ENCODE data around the gene ANKRD33B.
"Not testable (repeated sequence)": the region's sequence is repeated elsewhere in the genome, so short reads cannot be mapped to it uniquely, and the experiment has no call there.

The ANKRD33B gene

DNA sequence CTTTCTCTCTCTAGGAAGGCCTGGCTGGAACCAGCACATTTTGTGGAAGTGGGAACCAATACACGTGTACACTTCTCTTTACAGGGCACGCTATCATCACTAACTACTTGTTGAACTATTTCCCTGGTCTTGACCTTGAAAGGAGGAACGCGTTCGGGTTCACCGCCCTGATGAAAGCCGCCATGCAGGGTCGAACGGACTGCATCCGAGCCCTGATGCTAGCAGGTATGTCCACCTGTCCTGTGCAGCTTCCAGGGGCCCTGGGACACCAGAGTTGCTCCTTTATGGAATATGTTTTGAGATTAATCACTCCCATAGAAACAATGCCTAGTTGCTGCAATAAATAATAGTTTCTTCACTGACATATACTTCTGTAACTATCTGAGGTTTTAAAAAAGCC, 74.1 kb downstream of the ANKRD33B start:
- DNase-seq (ENCODE audit: low read depth), result no peak

DNA sequence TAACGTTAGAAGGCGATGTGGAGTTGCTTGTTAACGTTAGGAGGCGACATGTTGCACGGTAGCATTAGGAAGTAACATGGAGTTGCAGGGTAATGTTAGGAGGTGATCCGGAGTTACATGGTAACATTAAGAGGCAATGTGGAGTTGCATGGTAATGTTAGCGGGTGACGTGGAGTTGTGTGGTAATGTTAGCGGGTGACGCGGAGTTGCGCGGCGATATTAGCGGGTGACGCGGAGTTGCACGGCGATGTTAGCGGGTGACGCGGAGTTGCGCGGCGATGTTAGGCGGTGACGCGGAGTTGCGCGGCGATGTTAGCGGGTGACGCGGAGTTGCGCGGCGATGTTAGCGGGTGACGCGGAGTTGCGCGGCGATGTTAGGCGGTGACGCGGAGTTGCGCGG, 74.9 kb downstream of the ANKRD33B start:
- not testable (repeated sequence) for DNase-seq (ENCODE audit: low read depth)

DNA sequence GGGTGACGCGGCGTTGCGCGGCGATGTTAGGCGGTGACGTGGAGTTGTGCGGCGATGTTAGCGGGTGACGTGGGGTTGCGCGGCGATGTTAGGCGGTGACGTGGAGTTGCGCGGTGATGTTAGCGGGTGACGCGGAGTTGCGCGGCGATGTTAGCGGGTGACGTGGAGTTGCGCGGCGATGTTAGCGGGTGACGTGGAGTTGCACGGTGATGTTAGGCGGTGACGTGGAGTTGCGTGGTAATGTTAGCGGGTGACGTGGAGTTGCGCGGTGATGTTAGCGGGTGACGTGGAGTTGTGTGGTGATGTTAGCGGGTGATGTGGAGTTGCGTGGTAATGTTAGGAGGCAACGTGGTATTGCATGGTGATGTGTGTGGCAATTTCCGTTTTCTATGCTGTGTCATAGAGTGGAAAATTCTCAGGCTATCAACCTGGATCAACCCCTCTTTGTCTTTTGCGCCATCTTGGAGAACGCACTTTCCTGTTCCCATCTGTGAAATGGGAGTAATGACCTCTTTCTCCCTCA, 76.0 kb downstream of the ANKRD33B start:
- no peak for DNase-seq (ENCODE audit: low read depth)

DNA sequence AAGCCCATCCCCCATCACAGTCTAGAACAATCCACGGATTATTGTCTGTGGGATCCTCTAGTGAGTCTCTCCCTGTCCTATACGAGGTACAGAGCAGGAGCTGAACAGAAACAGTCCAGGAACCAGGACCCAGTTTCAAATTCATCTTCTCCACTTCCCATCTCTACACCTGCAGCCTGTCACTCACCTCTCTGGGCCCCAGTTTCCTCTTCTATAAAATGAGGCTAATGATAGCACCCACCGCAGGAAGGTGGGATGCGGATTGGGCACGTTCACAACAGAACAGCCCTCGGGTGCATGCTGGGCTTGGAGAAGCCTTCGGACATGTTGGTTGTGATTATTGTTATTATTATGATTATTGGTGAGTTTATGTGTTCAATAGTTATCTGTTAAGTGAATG, 78.5 kb downstream of the ANKRD33B start:
- no peak for DNase-seq (ENCODE audit: low read depth)

DNA sequence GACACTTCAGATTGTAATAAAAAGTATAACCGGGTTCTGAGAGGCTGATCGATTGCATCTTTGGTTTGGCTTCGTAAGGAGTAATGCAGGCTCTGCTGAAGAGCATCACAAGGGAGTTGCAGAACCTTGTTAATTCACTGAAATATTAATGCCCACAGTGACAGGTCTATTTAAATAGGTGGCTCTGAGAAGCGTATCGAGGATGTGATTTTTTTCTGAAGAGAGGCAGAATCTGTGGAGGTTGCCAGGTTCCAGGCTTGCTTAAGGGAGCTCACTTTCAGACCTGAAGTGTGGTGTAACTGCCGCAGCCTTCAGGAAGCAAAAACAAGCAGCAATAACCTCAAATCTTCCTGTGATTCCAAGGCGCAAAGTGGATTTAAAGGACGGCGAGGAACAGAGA, 80.3 kb downstream of the ANKRD33B start:
- no peak for DNase-seq (ENCODE audit: low read depth)

DNA sequence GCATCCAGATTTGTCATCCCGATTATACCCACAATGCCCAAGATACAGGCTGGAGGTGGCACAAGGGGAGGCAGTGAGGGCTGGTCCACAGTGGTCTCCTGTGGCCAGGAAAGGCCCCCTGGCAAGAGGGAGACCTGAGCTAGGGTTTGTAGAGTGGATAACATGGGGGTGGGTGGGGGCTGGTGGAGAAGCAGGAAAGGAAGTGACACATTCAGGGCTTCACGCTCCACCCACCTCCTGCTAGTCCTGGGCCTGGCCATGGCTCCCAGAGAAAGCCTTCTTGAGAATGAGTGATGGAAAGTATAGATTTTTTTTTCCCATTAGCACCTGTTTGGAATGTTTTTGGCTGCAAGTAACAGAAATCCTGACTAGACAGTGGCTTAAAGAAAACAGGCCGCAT, 81.3 kb downstream of the ANKRD33B start:
- no peak for DNase-seq (ENCODE audit: low read depth)

DNA sequence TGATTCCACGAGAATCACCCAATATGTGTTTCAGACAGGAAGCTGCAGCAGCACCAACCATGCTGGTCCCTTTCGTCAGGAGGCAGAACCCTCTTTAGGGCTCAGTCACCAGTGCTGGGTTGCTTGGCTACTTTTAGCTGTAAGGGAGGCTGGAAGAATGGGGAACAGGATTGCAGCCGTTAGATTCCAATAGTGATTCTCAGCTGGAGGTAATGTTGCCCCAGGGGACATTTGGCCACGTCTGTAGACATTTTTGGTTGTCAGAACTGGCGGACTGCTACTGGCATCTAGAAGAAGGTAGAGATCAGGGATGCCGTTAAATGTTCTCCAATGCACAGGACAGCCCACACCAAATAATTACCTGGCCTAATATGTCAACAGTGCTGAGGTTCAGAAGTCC, 81.8 kb downstream of the ANKRD33B start:
- DNase-seq (ENCODE audit: low read depth), result no peak

DNA sequence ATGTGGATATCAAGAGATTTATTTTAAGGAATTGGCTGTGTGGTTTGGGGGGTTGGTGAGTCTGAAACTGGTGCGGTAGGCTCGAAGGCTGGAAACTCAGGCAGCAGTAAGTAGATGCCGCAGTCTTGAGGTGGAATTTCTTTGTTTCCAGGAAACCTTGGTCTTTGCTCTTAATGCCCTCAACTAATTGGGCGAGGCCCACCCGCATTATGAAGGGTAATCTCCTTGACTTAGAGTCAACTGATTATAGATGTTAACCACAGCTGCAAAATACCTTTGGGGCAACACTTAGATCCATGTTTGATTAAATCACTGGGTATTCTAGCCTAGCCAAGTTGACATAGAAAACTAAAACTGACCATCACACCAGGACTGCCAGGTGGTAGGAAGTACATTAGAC, 83.8 kb downstream of the ANKRD33B start:
- no peak for DNase-seq (ENCODE audit: low read depth)

DNA sequence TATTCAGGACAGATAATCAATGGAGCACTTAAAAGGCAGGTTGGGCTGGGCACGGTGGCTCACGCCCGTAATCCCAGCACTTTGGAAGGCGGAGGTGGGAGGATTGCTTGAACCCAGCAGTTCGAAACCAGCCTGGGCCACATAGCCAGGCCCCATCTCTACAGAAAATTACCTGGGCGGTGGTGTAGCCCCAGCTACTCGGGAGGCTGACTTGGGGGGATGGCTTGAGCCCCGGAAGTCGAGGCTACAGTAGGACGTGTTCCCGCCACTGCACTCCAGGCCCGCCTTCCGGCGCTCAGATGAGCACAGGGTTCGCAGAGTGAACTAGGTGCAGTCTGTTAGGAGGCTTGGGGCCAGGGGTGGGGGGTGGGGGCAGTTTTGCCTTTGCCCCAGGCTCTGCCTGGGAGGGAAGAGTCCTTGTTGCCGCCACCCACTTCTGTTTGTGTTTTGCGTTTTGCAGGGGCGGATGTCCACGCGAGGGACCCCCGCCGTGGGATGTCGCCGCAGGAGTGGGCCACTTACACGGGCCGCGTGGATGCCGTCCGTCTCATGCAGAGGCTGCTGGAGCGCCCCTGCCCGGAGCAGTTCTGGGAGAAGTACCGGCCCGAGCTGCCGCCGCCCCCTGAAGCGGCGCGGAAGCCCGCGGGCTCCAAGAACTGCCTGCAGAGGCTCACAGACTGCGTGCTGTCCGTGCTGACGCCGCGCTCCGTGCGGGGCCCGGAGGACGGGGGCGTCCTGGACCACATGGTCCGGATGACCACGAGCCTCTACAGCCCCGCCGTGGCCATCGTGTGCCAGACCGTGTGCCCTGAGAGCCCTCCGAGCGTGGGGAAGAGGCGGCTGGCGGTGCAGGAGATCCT, 85.2 kb downstream of the ANKRD33B start:
- no peak for DNase-seq (ENCODE audit: low read depth)

DNA sequence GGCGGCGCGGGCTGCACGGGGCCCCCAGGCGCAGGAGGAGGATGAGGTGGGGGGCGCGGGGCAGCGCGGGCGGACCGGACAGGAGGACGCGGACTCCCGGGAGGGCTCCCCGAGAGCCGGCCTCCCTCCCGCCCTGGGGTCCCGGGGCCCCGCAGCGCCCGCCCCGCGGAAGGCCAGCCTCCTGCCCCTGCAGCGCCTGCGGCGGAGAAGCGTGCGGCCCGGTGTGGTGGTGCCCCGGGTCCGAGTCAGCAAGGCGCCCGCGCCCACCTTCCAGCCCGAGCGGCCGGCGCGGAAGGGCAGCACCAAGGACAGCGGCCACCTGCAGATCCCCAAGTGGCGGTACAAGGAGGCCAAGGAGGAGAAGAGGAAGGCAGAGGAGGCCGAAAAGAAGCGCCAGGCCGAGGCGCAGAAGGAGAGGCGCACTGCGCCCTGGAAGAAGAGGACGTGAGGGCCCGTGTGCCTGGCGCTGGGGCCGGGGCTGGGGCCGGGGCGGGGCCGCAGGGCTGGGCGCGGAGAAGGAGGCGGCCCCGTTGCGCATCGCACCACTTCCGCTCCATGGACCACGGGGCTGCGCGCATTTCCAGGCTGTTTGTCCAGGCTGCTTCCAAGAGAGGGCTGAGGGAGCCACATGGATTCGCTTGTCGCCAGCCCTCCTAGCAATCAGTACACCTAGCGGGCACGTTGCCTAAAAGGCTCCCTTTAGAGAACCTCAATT, 86.0 kb downstream of the ANKRD33B start:
- no peak for DNase-seq (ENCODE audit: low read depth)

DNA sequence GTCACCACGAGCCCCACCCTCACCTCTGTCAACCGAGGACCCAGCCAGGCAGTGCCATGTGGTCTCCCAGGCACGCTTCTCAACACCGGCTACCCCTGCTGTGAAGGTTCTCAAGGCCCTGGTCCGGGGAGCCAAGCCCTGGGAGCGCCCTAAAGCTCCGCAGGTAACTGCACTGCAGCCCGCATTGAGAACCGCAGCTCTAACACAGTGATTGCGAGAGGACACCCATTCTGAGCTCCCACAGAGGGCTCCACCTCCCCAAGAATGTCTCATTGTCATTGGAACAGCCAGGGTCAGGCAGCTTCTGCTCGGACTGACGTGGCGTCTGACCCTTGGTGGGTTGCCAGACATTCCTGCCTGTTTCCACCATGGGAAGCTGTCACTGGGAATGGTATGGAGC, 88.3 kb downstream of the ANKRD33B start:
- no peak for DNase-seq (ENCODE audit: low read depth)

DNA sequence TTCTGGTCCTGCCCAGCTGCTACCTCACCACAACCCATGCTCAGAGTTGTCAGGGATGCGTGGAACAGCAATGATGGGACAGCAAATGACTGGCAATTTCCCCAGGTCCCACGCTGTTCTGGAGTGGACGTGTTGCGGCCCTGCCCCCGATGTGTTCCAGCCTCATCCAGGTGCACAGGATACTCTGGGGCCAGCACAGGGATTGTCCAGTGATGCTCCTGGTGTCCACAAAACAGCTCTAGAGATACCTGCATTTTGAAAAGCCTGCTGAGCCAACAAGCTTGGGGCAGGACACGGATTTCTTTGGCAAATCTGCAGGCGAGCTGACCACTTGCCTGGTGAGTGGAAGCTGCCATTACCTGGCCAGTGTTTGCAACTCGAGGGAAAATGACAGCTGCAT, 88.7 kb downstream of the ANKRD33B start:
- no peak for DNase-seq (ENCODE audit: low read depth)

DNA sequence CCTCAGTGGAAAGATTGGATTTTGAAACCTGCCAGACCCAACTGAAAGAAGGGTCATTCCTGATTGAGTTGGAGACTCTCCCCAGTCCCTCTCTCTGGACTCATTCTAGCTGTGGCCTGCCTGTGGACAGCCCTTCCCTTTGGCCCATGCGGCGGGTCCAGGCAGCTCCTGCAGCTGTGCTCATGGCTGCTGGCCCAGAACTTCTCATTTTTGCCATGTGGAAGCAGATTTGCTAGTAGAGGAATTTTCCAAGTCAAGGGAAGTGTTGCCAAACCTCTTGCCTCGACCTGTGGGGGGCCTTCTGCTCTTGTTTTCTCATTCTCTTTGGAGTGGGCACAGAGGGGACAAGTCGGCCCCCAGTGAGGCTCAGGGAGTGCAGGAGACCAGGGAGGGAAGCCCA, 89.2 kb downstream of the ANKRD33B start:
- no peak for DNase-seq (ENCODE audit: low read depth)

DNA sequence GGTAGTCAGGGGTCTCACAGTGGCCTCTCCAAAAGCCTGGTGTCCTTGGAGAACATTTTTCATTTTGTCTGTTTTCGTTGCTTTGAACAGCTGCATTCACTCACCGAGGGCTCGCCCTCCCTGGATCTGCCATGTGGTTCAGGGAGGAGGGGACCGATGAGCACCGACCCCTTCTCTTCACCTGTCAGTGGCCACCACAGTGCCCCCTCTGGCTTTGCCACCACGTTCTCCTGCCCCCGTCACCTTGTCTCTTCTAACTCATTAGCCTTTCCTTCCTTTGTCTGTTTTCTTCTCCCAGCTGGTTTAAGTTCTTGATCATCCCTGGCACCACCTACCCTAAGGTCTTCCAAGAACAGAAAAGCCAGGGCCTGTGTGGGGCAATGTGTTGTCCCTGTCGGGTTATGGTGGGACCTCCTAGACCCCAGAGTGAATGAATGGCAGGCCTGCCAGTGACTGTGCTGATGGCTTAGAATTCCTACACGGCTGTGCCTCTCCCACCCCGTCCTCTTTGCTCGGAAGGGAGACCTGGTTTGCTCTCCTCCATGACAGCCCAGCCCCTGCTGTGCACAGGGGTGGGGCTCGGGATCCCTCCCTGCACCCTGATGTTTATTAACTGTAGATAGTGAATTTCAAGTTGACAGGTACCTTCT, 90.0 kb downstream of the ANKRD33B start:
- no peak for DNase-seq (ENCODE audit: low read depth)

DNA sequence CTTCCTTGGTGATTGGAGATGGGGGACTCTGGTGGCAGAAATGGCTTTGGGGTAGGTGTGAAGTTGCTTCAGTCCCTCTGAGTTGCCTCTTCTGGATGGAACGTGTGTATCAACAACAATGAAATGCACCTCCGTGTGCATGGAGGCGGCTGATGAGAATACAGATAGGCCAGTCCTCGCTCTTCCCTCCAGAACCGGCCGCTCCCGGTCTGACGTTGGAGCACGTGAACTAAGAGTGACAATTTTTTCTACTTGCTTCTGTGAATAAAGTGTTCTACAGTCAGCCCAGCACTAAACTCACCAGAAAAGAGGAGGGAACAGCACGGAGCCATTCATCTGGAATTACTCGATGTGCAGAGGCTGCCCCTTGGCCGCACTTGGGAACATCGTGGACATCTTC, 90.7 kb downstream of the ANKRD33B start:
- DNase-seq (ENCODE audit: low read depth), result no peak

DNA sequence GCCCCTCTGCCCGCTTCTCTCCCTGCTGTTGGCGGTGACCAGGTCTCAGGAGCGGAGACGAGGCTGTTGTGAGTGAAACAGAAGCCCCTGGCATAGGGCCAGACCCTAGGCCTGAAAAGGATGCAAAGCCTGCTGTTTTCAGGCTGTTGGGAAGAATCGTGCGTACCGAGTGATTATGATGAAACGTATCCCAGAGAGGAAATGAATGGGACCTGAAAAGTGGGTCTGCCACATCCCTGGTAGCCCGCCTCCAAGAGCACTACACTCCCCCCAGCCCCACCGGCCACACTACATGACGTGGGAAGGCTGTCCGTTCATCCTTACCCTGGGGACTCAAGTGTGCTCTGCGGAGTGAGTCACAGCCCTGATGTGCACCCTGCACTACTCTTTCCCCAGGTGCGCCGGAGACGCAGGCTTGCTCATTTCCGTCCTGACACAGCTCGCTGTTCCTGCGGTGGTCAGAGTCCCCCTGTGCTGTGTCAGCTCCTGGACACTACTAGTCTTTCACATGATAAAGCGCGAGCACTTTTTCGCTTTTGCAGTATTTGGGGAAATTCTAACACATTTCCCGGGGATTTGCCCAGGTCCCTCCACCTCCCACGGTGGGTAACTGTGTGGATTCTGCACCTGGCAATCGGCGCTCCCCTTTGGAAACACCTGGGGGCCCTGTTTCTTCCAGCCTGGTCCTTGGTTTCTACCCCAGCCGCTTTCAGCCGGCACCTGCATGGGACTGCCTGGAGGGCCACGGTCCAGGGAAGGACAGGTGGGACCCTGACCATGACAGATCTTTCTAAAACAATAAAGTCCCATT, 91.5 kb downstream of the ANKRD33B start:
- DNase-seq (ENCODE audit: low read depth), result no peak

DNA sequence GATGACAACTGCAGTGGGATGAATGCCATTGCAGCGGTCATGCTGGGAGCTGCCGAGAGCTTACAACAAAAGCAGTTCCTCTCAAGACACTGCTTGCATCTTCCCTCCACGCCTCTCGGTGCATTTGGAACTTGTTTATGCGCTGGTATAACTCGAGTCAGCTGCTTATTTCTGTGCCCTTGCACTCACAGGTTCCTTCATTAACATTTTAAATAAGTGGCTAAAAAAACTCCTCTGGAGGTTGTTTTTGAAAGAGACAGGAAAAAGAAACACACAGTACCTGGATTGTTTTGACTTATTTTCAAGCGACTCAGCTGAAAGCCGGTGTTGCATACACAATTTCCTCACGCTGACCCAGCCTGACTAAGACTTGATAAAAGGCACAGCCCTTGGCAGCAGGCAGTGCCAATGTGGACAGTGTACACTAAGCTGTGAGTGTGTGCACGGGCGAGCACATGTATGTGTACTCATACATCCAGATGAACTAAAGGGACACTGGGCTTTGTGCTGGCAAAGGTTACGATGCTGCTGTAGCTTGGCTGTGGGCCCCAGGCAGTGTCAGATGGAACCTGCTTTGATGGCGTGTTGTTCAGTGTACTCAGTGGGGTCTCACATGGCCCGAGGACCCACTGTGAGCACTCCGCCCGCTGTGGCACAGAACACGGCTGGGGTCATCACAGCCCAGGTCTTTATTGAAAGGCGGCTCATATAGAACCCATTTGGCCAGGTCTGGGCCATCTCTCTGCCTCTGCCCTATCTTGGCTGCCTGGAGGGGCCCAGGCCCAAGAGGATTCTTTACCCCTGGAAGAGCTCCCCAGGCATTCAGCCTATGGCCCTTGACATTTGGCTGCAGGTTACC, 92.3 kb downstream of the ANKRD33B start:
- no peak for DNase-seq (ENCODE audit: low read depth)

DNA sequence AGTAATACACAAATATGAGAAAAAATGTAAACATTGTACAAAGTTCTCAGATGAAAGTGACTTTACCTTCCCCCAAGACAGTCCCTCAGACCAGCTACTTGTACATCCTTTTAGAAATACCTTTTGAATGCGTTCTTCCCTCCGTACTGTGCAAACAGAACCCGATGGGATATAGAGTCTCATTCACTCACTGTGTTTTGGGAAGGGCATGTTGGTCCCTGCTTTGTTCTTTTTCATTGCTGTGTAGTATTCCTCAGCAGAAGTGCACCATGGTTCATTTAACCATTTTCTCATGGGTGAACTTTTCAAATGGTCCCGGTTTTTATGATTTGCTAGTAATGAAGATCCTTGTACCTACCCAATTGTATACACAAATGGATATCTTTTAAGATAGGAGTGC, 94.4 kb downstream of the ANKRD33B start:
- no peak for DNase-seq (ENCODE audit: low read depth)

DNA sequence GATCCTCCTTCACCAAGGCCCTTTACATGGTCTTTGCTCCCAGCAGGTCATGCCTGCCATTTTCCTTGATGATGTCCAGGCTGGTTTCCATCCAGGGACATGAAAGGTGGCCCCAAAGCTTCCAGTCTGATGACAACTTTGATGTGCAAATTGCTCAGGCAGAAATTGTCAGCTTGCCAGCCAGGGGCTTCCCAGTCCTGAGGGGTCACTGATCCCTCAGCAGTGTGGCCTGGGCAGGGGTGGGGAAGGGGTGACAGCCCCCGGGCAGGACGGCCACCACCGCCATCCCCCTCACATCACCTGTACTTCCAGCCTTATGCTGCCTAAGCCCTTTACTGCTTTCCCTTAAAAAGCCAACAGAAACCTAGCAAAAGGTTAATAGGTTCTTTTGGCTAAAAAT, 96.3 kb downstream of the ANKRD33B start:
- no peak for DNase-seq (ENCODE audit: low read depth)

DNA sequence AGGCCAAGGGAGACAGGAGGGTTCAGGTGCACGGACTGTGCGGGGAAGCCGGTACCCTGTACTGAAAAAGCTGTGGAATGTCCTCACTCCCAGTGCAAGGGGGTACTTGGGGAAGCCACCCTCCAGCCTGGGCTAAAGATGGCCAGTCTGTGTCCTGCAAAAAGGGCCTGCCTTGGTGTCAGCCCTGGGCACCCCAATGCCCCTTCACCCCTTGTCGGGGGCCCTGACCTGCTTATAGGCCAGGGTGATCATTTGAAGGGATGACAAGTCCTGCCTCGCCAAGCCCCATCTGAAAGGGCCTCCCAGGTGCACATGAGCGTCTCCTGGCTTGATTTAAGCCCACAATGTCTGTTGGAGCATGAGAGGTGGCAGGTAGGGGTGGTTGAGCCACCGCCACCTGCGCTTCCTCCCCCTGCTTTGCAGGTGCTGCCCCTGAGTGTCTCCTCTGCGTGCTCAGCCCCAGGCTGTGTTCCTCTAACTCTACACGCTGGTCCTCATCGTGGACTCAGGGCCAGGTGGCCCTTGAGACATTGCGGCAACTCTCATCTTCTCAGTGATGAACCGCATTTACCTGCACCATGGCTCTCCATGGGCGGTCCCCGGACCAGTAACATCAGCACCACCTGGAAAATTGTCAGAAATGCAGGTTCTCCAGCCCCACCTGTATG, 97.0 kb downstream of the ANKRD33B start:
- DNase-seq (ENCODE audit: low read depth), result no peak

DNA sequence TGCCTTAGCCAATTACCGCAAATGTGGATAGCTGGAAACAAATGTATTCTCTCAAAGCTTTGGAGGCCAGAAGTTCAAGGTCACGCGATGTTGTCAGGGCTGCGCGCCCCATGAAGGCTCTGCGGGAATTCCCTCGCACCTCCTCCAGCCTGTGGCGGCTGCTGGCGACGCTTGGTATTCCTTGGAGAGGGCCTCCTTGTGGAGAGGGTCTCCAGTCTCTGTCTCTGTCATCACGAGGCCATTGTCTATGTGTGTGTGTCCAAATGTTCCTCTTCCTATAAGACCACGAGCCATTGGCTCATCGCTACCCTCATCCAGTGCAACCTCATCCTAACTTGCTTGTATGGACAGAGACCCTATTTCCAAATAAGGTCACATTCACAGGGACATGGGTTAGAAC, 97.5 kb downstream of the ANKRD33B start:
- no peak for DNase-seq (ENCODE audit: low read depth)

Data from stromal cell of bone marrow (primary cell).